HEK293 (cell line): ENCODE measurements around the gene KLHL29.

Experiments used
- CTCF ChIA-PET: fragments of 350-600 bp; formaldehyde crosslinking; extraction: SDS; loops from one replicate; lab custom pipeline; 2021; ENCODE audit warnings: antibody characterized with exemption; lab: Yijun Ruan, JAX
- POLR2A ChIA-PET: fragments of 300-600 bp; formaldehyde crosslinking; extraction: SDS; loops from one replicate; lab custom pipeline; 2020; ENCODE audit warnings: antibody characterized with exemption, inconsistent platforms; lab: Yijun Ruan, JAX
- H3K27ac ChIP-seq: fragments of 200-500 bp; sonication (Bioruptor generic); 2 replicates; pipeline ENCODE4 v1.5.1; 2014; ENCODE audit warnings: low read depth, low read length, control low read depth, inconsistent platforms; ENCODE audit errors: extremely low read depth
- H3K36me3 ChIP-seq, 2 experiments: fragments of 200-500 bp in 1 of 2; sonication (Bioruptor generic) in 1 of 2; 1 replicate in 1 of 2; 2 replicates in 1 of 2; pipeline ENCODE4 v1.5.1; 2014 to 2017; ENCODE audit warnings: inconsistent platforms in 2 of 2, low read length in 2 of 2; ENCODE audit not compliant: control insufficient read depth in 2 of 2, insufficient read depth in 1 of 2
- H3K4me1 ChIP-seq: fragments of 200-500 bp; sonication (Bioruptor generic); 2 replicates; pipeline ENCODE4 v1.5.1; 2014; ENCODE audit warnings: mild to moderate bottlenecking, low read length, inconsistent platforms; ENCODE audit not compliant: control insufficient read depth, insufficient read depth
- H3K4me3 ChIP-seq: 2 replicates; pipeline ENCODE4 v1.5.1; 2011; ENCODE audit warnings: low read depth, mild to moderate bottlenecking, control low read depth, low read length, moderate library complexity
- H3K9me3 ChIP-seq: fragments of 200-500 bp; sonication (Bioruptor generic); 2 replicates; pipeline ENCODE4 v1.5.1; 2014; ENCODE audit warnings: low read depth, low read length, inconsistent platforms; ENCODE audit not compliant: control insufficient read depth, insufficient read depth
- MZF1 ChIP-seq: fragments of 450-650 bp; formaldehyde crosslinking; IDR thresholded peaks from 2 replicates; pipeline ENCODE4 v1.5.1; 2017; ENCODE audit warnings: missing biosample characterization, missing genetic modification characterization, borderline replicate concordance
- ZBTB17 ChIP-seq: fragments of 450-650 bp; formaldehyde crosslinking; IDR thresholded peaks from 2 replicates; pipeline ENCODE4 v1.5.1; 2016; ENCODE audit warnings: missing biosample characterization, missing genetic modification characterization
- ZBTB7A ChIP-seq: fragments of 450-650 bp; formaldehyde crosslinking; IDR thresholded peaks from 2 replicates; pipeline ENCODE4 v1.5.1; 2016; ENCODE audit warnings: low read depth, missing biosample characterization, missing genetic modification characterization
- ZNF10 ChIP-seq: fragments of 450-650 bp; formaldehyde crosslinking; IDR thresholded peaks from 2 replicates; pipeline ENCODE4 v1.5.1; 2017; ENCODE audit warnings: missing biosample characterization, missing genetic modification characterization
- ZNF112 ChIP-seq: fragments of 450-650 bp; formaldehyde crosslinking; IDR thresholded peaks from 2 replicates; pipeline ENCODE4 v1.5.0; 2017; ENCODE audit warnings: missing biosample characterization, missing genetic modification characterization
- ZNF138 ChIP-seq: fragments of 450-650 bp; formaldehyde crosslinking; IDR thresholded peaks from 2 replicates; pipeline ENCODE4 v1.5.1; 2016; ENCODE audit warnings: missing biosample characterization, missing genetic modification characterization, borderline replicate concordance
- ZNF211 ChIP-seq: fragments of 450-650 bp; formaldehyde crosslinking; IDR thresholded peaks from 2 replicates; pipeline ENCODE4 v1.5.1; 2016; ENCODE audit warnings: low read depth, missing biosample characterization, missing genetic modification characterization
- ZNF391 ChIP-seq: fragments of 450-650 bp; formaldehyde crosslinking; IDR thresholded peaks from 2 replicates; pipeline ENCODE4 v1.5.1; 2016; ENCODE audit warnings: low read depth, missing biosample characterization, missing genetic modification characterization, borderline replicate concordance
- ZNF544 ChIP-seq: fragments of 450-650 bp; formaldehyde crosslinking; IDR thresholded peaks from 2 replicates; pipeline ENCODE4 v1.5.0; 2017; ENCODE audit warnings: missing biosample characterization, missing genetic modification characterization
- ZNF610 ChIP-seq: fragments of 450-650 bp; formaldehyde crosslinking; IDR thresholded peaks from 2 replicates; pipeline ENCODE4 v1.5.1; 2016; ENCODE audit warnings: missing biosample characterization, missing genetic modification characterization, borderline replicate concordance
- ZNF629 ChIP-seq: fragments of 450-650 bp; formaldehyde crosslinking; IDR thresholded peaks from 2 replicates; pipeline ENCODE4 v1.5.1; 2017; ENCODE audit warnings: missing biosample characterization, missing genetic modification characterization
- ZSCAN16 ChIP-seq: fragments of 450-650 bp; formaldehyde crosslinking; IDR thresholded peaks from 2 replicates; pipeline ENCODE4 v1.5.1; 2016; ENCODE audit warnings: missing biosample characterization, missing genetic modification characterization
- TF ChIP-seq, protein P1 (sequence below): fragments of 450-650 bp; formaldehyde crosslinking; IDR thresholded peaks from 2 replicates; pipeline ENCODE4 v1.5.1; 2017; ENCODE audit warnings: missing biosample characterization, missing genetic modification characterization
- TF ChIP-seq, protein P2 (sequence below): fragments of 450-650 bp; formaldehyde crosslinking; IDR thresholded peaks from 2 replicates; pipeline ENCODE4 v1.5.1; 2016; ENCODE audit warnings: missing biosample characterization, missing genetic modification characterization
- TF ChIP-seq, protein P3 (sequence below): fragments of 450-650 bp; formaldehyde crosslinking; IDR thresholded peaks from 2 replicates; pipeline ENCODE4 v1.5.1; 2016; ENCODE audit warnings: missing biosample characterization, missing genetic modification characterization

The KLHL29 gene

DNA sequence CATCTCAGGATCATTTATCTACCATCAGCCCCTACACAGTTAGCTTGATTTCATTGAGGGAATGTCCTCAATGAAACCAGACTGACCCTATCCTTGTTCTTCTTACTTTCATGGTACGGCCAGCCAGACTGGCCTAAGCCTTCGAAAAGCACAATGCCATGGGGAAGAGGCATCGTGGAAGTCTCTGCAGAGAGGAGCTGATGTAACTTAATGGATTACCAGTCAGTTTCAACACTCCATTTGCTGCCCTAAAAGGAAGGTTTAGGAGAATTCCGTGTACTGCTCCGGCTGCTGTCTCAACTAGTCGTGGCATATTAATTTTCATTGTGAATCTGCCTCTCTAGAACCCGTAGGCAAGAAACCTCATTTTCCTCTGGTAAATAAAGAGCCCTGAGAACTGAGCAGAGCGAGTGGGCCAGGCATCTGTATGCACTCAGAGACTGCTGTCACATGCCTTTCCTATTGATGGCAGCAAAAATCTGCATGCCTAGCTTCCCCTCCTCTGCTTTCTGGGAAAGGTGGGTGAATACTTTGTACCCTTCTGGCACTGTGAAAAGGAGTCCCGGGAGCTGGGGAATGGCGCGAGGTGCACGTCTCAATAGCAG is 184.9 kb downstream of the KLHL29 start:
- Histone ChIP-seq H3K27ac (no peak overlapping the region), H3K4me3 (no peak overlapping the region), H3K4me1 (no peaks in the 10 kb centered on the region), H3K9me3 (no peaks in the 10 kb centered on the region), H3K36me3 (peaks cover 0 to 2% of the 10 kb centered on the region in 2 experiments; a peak in 1 of 3 replicates)
- TF ChIP-seq, protein P1, sequence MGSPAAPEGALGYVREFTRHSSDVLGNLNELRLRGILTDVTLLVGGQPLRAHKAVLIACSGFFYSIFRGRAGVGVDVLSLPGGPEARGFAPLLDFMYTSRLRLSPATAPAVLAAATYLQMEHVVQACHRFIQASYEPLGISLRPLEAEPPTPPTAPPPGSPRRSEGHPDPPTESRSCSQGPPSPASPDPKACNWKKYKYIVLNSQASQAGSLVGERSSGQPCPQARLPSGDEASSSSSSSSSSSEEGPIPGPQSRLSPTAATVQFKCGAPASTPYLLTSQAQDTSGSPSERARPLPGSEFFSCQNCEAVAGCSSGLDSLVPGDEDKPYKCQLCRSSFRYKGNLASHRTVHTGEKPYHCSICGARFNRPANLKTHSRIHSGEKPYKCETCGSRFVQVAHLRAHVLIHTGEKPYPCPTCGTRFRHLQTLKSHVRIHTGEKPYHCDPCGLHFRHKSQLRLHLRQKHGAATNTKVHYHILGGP (tag by site-specific recombination): no peak
- ChIA-PET POLR2A (no interaction called here), CTCF (interaction anchor here (0.6 to 0.7 kb wide), 2 partner anchors 14 to 205 kb away, joined by 3 read pairs; no protein-coding TSS in a partner anchor)

DNA sequence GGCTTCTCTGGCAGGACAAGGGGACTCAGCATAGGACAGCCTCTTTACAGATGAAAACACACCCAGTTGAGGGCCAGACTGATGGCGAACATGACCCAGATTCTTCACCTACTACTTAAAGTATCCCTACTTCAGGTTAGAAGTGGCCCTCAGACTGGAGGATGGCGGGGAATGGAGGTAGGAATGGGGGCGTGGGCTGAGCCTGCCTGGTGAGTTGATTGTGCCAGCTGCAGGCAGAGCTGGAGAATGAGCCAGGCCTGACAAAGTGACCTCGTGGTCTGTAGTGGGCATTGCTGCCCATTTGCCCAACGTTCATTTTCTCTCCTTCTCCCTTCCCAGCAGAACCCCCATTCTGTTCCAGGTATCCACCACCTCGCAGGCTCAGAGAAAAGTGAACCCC is 186.1 kb downstream of the KLHL29 start:
- POLR2A ChIA-PET: no interaction called here
- no peaks in the 10 kb centered on the region for H3K9me3 ChIP-seq
- H3K36me3 ChIP-seq: peaks cover 0 to 2% of the 10 kb centered on the region in 2 experiments; a peak in 1 of 3 replicates
- no peaks in the 10 kb centered on the region for H3K4me1 ChIP-seq
- CTCF ChIA-PET: no interaction called here
- no peak overlapping the region for H3K27ac ChIP-seq
- H3K4me3 ChIP-seq: no peak overlapping the region
- TF ChIP-seq ZNF211 (no peak), ZNF544 (tag by site-specific recombination) (no peak), ZNF10 (tag by site-specific recombination) (no peak), ZNF138 (tag by site-specific recombination) (no peak), ZNF112 (tag by site-specific recombination) (no peak), ZNF391 (tag by site-specific recombination) (no peak), MZF1 (tag by site-specific recombination) (no peak), ZSCAN16 (tag by site-specific recombination) (no peak), ZBTB7A (tag by site-specific recombination) (no peak), ZNF629 (no peak), ZBTB17 (no peak), ZNF610 (no peak)
- TF ChIP-seq, protein P2, sequence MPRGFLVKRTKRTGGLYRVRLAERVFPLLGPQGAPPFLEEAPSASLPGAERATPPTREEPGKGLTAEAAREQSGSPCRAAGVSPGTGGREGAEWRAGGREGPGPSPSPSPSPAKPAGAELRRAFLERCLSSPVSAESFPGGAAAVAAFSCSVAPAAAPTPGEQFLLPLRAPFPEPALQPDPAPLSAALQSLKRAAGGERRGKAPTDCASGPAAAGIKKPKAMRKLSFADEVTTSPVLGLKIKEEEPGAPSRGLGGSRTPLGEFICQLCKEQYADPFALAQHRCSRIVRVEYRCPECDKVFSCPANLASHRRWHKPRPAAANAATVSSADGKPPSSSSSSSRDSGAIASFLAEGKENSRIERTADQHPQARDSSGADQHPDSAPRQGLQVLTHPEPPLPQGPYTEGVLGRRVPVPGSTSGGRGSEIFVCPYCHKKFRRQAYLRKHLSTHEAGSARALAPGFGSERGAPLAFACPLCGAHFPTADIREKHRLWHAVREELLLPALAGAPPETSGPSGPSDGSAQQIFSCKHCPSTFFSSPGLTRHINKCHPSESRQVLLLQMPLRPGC: no peak
- TF ChIP-seq, protein P3, sequence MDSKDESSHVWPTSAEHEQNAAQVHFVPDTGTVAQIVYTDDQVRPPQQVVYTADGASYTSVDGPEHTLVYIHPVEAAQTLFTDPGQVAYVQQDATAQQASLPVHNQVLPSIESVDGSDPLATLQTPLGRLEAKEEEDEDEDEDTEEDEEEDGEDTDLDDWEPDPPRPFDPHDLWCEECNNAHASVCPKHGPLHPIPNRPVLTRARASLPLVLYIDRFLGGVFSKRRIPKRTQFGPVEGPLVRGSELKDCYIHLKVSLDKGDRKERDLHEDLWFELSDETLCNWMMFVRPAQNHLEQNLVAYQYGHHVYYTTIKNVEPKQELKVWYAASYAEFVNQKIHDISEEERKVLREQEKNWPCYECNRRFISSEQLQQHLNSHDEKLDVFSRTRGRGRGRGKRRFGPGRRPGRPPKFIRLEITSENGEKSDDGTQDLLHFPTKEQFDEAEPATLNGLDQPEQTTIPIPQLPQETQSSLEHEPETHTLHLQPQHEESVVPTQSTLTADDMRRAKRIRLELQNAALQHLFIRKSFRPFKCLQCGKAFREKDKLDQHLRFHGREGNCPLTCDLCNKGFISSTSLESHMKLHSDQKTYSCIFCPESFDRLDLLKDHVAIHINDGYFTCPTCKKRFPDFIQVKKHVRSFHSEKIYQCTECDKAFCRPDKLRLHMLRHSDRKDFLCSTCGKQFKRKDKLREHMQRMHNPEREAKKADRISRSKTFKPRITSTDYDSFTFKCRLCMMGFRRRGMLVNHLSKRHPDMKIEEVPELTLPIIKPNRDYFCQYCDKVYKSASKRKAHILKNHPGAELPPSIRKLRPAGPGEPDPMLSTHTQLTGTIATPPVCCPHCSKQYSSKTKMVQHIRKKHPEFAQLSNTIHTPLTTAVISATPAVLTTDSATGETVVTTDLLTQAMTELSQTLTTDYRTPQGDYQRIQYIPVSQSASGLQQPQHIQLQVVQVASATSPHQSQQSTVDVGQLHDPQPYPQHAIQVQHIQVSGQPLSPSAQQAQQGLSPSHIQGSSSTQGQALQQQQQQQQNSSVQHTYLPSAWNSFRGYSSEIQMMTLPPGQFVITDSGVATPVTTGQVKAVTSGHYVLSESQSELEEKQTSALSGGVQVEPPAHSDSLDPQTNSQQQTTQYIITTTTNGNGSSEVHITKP (tag by site-specific recombination): no peak
- TF ChIP-seq, protein P1 (tag by site-specific recombination): no peak
